H1 (cell line): Measurements from ENCODE around the gene PTPN13. TPM values are rescaled to one million over a fixed set of nuclear protein-coding genes. Genes with fewer than 3 reads are reported as not detected.

Experiments
- CHD7 ChIP-seq: fragments of 300-600 bp; sonication (generic); IDR thresholded peaks from 2 replicates; pipeline ENCODE4 v1.7.1; 2012; ENCODE audit warnings: low read length, moderate library complexity, mild to moderate bottlenecking, inconsistent platforms; ENCODE audit not compliant: insufficient replicate concordance
- EP300 ChIP-seq, 2 experiments: IDR thresholded peaks; 1 replicate in 1 of 2; 2 replicates in 1 of 2; pipeline ENCODE4 v1.6.1; 2011 to 2012; ENCODE audit warnings: low read depth in 2 of 2, low read length in 2 of 2, mild to moderate bottlenecking in 2 of 2, borderline replicate concordance in 1 of 2, inconsistent platforms in 1 of 2, moderate library complexity in 1 of 2
- polyA plus RNA-seq, 7 experiments: library from polyadenylated mRNA; depleted of rRNA in 3 of 7; stranded (reverse) in 5 of 7; unstranded in 2 of 7; fragments of >200 nt in 5 of 7; fragments of 200-250 nt in 2 of 7; gene quantifications; 1 replicate in 5 of 7; 2 replicates in 1 of 7; 4 replicates in 1 of 7; pipeline versions ENCODE4 v1.2.1 to v1.2.3, GENCODE V29; 2011 to 2013; ENCODE audit warnings: missing spikeins in 2 of 7, mixed read lengths in 2 of 7
- total RNA-seq: library from RNA; stranded (reverse); fragmentation: NEBNext Ultra II Directional; extraction: Animal tissue kit (Norgen Biotek cat#: 25700); gene quantifications from 2 replicates; pipeline ENCODE4 v1.2.1, GENCODE V29; 2021

Gene PTPN13
- total and polyA plus RNA-seq, 2 of the 8 experiments (the other 6 are each of a cell fraction or from before 2014, with no cell fraction given), result 12.7 to 57.9 TPM

GRCh38 chr4:86848732-86849619 lies 254.9 kb downstream of the PTPN13 start, which contains the start of gene SLC10A6 (continued):
- TF ChIP-seq CHD7 (no peak), EP300 (IDR thresholded peaks at IDR 0.05; ENCODE audit: borderline replicate concordance in 1 of 2, low read depth in 2 of 2, low read length in 2 of 2) (no peak)
